Suprapubic skin (tissue), 4 donors: ENCODE data around the gene PRKACA. TPM values are rescaled to one million over a fixed set of nuclear protein-coding genes. Genes with fewer than 3 reads are reported as not detected.

Experiments
- DNase-seq, 2 donors: peaks; one replicate each; pipeline ENCODE4 v3.0.0-alpha.2; 2019; ENCODE audit warnings: low spot score in 2 of 2
- H3K27ac ChIP-seq: fragments of 200-600 bp; sonication (generic); one replicate; pipeline ENCODE4 v1.5.1; 2019
- H3K27me3 ChIP-seq: fragments of 200-600 bp; sonication (generic); one replicate; pipeline ENCODE4 v1.5.1; 2019
- H3K36me3 ChIP-seq: fragments of 200-600 bp; sonication (generic); one replicate; pipeline ENCODE4 v1.5.1; 2019
- H3K4me1 ChIP-seq: fragments of 200-600 bp; sonication (generic); one replicate; pipeline ENCODE4 v1.5.1; 2019
- H3K4me3 ChIP-seq: fragments of 200-600 bp; sonication (generic); one replicate; pipeline ENCODE4 v1.5.1; 2019; ENCODE audit warnings: mild to moderate bottlenecking
- H3K9me3 ChIP-seq: fragments of 200-600 bp; sonication (generic); one replicate; pipeline ENCODE4 v1.5.1; 2019
- CTCF ChIP-seq, 2 donors: fragments of 200-600 bp in 1 of 2; fragments of 450-650 bp in 1 of 2; sonication (generic) in 1 of 2; IDR thresholded peaks; one replicate each; pipeline ENCODE4 v1.5.1; 2016 to 2019; ENCODE audit warnings: antibody characterized with exemption in 2 of 2, mild to moderate bottlenecking in 1 of 2, moderate library complexity in 1 of 2
- EP300 ChIP-seq: sonication (generic); formaldehyde crosslinking; IDR thresholded peaks from one replicate; pipeline ENCODE4 v1.6.1; 2017; ENCODE audit warnings: antibody characterized with exemption
- POLR2A ChIP-seq, 2 donors: fragments of 450-650 bp; IDR thresholded peaks; one replicate each; pipeline ENCODE4 v1.6.1; 2017; ENCODE audit warnings: antibody characterized with exemption in 2 of 2, mild to moderate bottlenecking in 2 of 2, moderate library complexity in 2 of 2
- POLR2AphosphoS5 ChIP-seq, 3 donors: sonication (generic); formaldehyde crosslinking; IDR thresholded peaks; one replicate each; pipeline ENCODE4 v1.6.1; 2017; ENCODE audit warnings: antibody characterized with exemption in 3 of 3
- WGBS: methylation state at CpG from one replicate; pipeline ENCODE4 v1.1.5; 2018; 5-methylcytosine and 5-hydroxymethylcytosine counted together
- total RNA-seq, 4 donors: library from RNA; depleted of rRNA; stranded (reverse); fragments of >200 nt; gene quantifications; one replicate each; pipeline ENCODE4 v1.1.0, GENCODE V29; 2016

Gene PRKACA
- total RNA-seq, 4 donors from 2014 or later, result 22.1 to 42.6 (median 31.2) TPM

GRCh38 chr19:14103310-14103709 lies 14.3 kb downstream of the PRKACA start:
- H3K4me3 ChIP-seq, result no peak overlapping the region
- no peaks in the 10 kb centered on the region for H3K4me1 ChIP-seq
- no peak overlapping the region for H3K27ac ChIP-seq
- TF ChIP-seq EP300 (no peak), CTCF (IDR thresholded peaks at IDR 0.05) (no peak), POLR2A (IDR thresholded peaks at IDR 0.05) (no peak), POLR2AphosphoS5 (IDR thresholded peaks at IDR 0.05) (no peak)
- 60% methylated on average over 1 of the region's 1 CpG for WGBS
- H3K36me3 ChIP-seq, result peaks cover 76% of the 10 kb centered on the region
- no peaks in the 10 kb centered on the region for H3K27me3 ChIP-seq
- H3K9me3 ChIP-seq, result no peaks in the 10 kb centered on the region
- DNase-seq, result no peak

- TF ChIP-seq CTCF (IDR thresholded peaks at IDR 0.05), result no peak
- no peak for TF ChIP-seq POLR2A (IDR thresholded peaks at IDR 0.05)
- TF ChIP-seq EP300, result no peak
- no peak for TF ChIP-seq POLR2AphosphoS5 (IDR thresholded peaks at IDR 0.05)
- no peak overlapping the region for H3K27ac ChIP-seq
- 88% methylated on average over 10 of the region's 10 CpGs for WGBS
- H3K36me3 ChIP-seq, result peaks cover 80% of the 10 kb centered on the region
- DNase-seq, result no peak
- H3K4me1 ChIP-seq, result no peaks in the 10 kb centered on the region
- no peak overlapping the region for H3K4me3 ChIP-seq
- no peaks in the 10 kb centered on the region for H3K27me3 ChIP-seq
- H3K9me3 ChIP-seq, result no peaks in the 10 kb centered on the region
Measured at GRCh38 chr19:14102756-14103155, 14.8 kb downstream of the PRKACA start.

GRCh38 chr19:14102102-14102696 lies 15.4 kb downstream of the PRKACA start:
- TF ChIP-seq POLR2A (IDR thresholded peaks at IDR 0.05) (no peak), EP300 (no peak), POLR2AphosphoS5 (IDR thresholded peaks at IDR 0.05) (no peak), CTCF (IDR thresholded peaks at IDR 0.05) (no peak)
- Histone ChIP-seq H3K9me3 (no peaks in the 10 kb centered on the region), H3K4me3 (no peak overlapping the region), H3K36me3 (peaks cover 80% of the 10 kb centered on the region), H3K4me1 (no peaks in the 10 kb centered on the region), H3K27ac (no peak overlapping the region), H3K27me3 (no peaks in the 10 kb centered on the region)
- 85% methylated on average over 9 of the region's 11 CpGs for WGBS
- DNase-seq, result no peak

GRCh38 chr19:14101003-14101545 lies 16.5 kb downstream of the PRKACA start:
- DNase-seq, result no peak
- peaks cover 76% of the 10 kb centered on the region for H3K36me3 ChIP-seq
- 96% methylated on average over 6 of the region's 6 CpGs for WGBS
- no peaks in the 10 kb centered on the region for H3K27me3 ChIP-seq
- H3K4me1 ChIP-seq, result no peaks in the 10 kb centered on the region
- H3K4me3 ChIP-seq, result no peak overlapping the region
- H3K27ac ChIP-seq, result no peak overlapping the region
- TF ChIP-seq CTCF (IDR thresholded peaks at IDR 0.05), result no peak
- TF ChIP-seq POLR2AphosphoS5 (IDR thresholded peaks at IDR 0.05), result no peak
- no peak for TF ChIP-seq EP300
- no peak for TF ChIP-seq POLR2A (IDR thresholded peaks at IDR 0.05)
- no peaks in the 10 kb centered on the region for H3K9me3 ChIP-seq

GRCh38 chr19:14097532-14098151 lies 19.9 kb downstream of the PRKACA start:
- Histone ChIP-seq H3K27me3 (no peaks in the 10 kb centered on the region), H3K4me1 (no peaks in the 10 kb centered on the region), H3K27ac (no peak overlapping the region), H3K9me3 (no peaks in the 10 kb centered on the region), H3K36me3 (peaks cover 49% of the 10 kb centered on the region), H3K4me3 (no peak overlapping the region)
- TF ChIP-seq POLR2A (IDR thresholded peaks at IDR 0.05) (no peak), POLR2AphosphoS5 (IDR thresholded peaks at IDR 0.05) (no peak), CTCF (IDR thresholded peaks at IDR 0.05) (no peak), EP300 (no peak)
- DNase-seq, result no peak
- 87% methylated on average over 21 of the region's 21 CpGs for WGBS
